Pericardium fibroblast (primary cell): ENCODE measurements around the gene GAP43. TPM values are rescaled to one million over a fixed set of nuclear protein-coding genes. Genes with fewer than 3 reads are reported as not detected.

Source experiments
- total RNA-seq: library from RNA; depleted of rRNA; stranded (reverse); fragments of >200 nt; gene quantifications from 2 replicates; pipeline ENCODE4 v1.2.3, GENCODE V29; 2015

The GAP43 gene, protein sequence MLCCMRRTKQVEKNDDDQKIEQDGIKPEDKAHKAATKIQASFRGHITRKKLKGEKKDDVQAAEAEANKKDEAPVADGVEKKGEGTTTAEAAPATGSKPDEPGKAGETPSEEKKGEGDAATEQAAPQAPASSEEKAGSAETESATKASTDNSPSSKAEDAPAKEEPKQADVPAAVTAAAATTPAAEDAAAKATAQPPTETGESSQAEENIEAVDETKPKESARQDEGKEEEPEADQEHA
- total RNA-seq, result under 0.01 TPM in 1 of 2 replicates, not detected in the other

DNA sequence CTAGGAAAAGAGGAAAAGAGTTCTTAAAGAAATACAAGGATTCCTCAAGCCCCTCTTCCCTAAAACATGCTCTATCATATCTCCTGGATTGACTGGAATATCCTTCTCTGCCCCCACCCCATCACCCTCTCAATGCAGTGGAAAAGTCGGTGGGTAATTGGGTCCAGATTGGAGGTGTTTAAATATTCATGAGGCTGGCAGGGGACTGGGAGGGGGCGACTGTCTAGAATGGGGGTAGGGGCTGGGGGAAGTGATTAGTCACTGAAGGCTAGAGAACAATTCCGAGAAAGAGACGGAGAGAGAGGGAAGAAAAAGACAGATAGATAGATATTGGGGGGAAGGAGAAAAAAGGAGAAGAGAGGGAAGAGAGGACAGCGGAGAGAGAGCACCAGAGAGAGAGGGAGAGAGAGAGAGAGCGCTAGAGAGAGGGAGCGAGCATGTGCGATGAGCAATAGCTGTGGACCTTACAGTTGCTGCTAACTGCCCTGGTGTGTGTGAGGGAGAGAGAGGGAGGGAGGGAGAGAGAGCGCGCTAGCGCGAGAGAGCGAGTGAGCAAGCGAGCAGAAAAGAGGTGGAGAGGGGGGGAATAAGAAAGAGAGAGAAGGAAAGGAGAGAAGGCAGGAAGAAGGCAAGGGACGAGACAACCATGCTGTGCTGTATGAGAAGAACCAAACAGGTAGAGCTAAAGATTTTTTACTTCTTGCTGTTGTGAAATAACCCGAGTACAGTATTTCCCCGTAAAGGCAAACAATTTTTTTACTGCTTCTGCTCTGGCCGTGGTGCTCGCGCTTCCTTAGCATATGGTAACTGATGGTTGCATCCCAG is at the start of gene GAP43:
Gene GAP43 (plus strand): TSS at position 467 of the 825 bp plus-strand sequence. CDS start 180 bp downstream, at position 647.

